A549 (cell line): ENCODE results near the gene MYLK4.

Experiments
- CBX2 ChIP-seq: fragments of 200-600 bp; sonication (generic); IDR thresholded peaks from 2 replicates; pipeline ENCODE4 v1.6.1; 2016; ENCODE audit warnings: low read depth, mild to moderate bottlenecking, borderline replicate concordance
- CTCF ChIP-seq: fragments of >200 bp; sonication (Bioruptor Twin); formaldehyde crosslinking; IDR thresholded peaks from 3 replicates; pipeline ENCODE4 v1.5.1; 2016
- ELK1 ChIP-seq: fragments of 150-350 bp; IDR thresholded peaks from 2 replicates; pipeline ENCODE4 v1.6.1; 2014; ENCODE audit warnings: low read depth, mild to moderate bottlenecking, low read length
- EP300 ChIP-seq, 2 experiments: fragments of >200 bp; sonication (Bioruptor Twin); formaldehyde crosslinking; IDR thresholded peaks; 2 replicates in 1 of 2; 3 replicates in 1 of 2; pipeline ENCODE4 v1.6.1; 2016 to 2017
- HDAC2 ChIP-seq: fragments of 200-600 bp; sonication (generic); IDR thresholded peaks from 2 replicates; pipeline ENCODE4 v1.6.1; 2016
- MAZ ChIP-seq: fragments of 150-350 bp; IDR thresholded peaks from 2 replicates; pipeline ENCODE4 v1.6.1; 2014; ENCODE audit warnings: antibody characterized with exemption, low read depth, low read length, borderline replicate concordance
- POLR2A ChIP-seq: IDR thresholded peaks from 2 replicates; pipeline ENCODE4 v1.6.1; 2012; ENCODE audit warnings: mild to moderate bottlenecking, low read length
- RAD21 ChIP-seq, 2 experiments: fragments of >200 bp in 1 of 2; sonication (Bioruptor Twin) in 1 of 2; formaldehyde crosslinking in 1 of 2; IDR thresholded peaks in 1 of 2; conservative IDR thresholded peaks in 1 of 2; 2 replicates in 1 of 2; 3 replicates in 1 of 2; pipeline ENCODE4 v1.6.1; 2012 to 2018; ENCODE audit warnings: inconsistent platforms in 1 of 2
- RARB ChIP-seq: fragments of 250-450 bp; sonication (Bioruptor Pico); IDR thresholded peaks from 2 replicates; pipeline ENCODE4 v1.8.0; 2021; ENCODE audit warnings: mild to moderate bottlenecking, moderate library complexity
- RCOR1 ChIP-seq: fragments of 150-350 bp; IDR thresholded peaks from 2 replicates; pipeline ENCODE4 v1.6.1; 2014; ENCODE audit warnings: antibody characterized with exemption, low read length, low read depth
- RFX5 ChIP-seq: fragments of 450-650 bp; IDR thresholded peaks from 2 replicates; pipeline ENCODE4 v1.7.1; 2014; ENCODE audit warnings: antibody characterized with exemption, mild to moderate bottlenecking, moderate library complexity
- USF2 ChIP-seq: fragments of 450-650 bp; IDR thresholded peaks from 2 replicates; pipeline ENCODE4 v1.6.1; 2014; ENCODE audit warnings: antibody characterized with exemption
- ZFP36 ChIP-seq: fragments of 450-650 bp; IDR thresholded peaks from 2 replicates; pipeline ENCODE4 v1.6.1; 2014; ENCODE audit warnings: borderline replicate concordance; ENCODE audit not compliant: partially characterized antibody

- TF ChIP-seq ELK1 = no peak
- no peak for TF ChIP-seq POLR2A
- no peak for TF ChIP-seq RFX5
- TF ChIP-seq USF2 = no peak
- no peak for TF ChIP-seq CTCF
- TF ChIP-seq MAZ = no peak
- TF ChIP-seq EP300 (IDR thresholded peaks at IDR 0.05) = no peak
- TF ChIP-seq HDAC2 = no peak
- TF ChIP-seq RAD21 (conservative IDR thresholded peaks at IDR 0.05 in 1 of 2, IDR thresholded peaks at IDR 0.05 in 1 of 2) = no peak
- TF ChIP-seq RCOR1 = no peak
- no peak for TF ChIP-seq ZFP36
- no peak for TF ChIP-seq RARB (CRISPR knock-in tag)
- no peak for TF ChIP-seq CBX2
These were observed 111.6 kb downstream of the MYLK4 start for GRCh38 chr6:2639167-2639566.
